A673 (cell line): ENCODE measurements around the gene LPIN3. TPM values are rescaled to one million over a fixed set of nuclear protein-coding genes. Genes with fewer than 3 reads are reported as not detected.

Experiments
- BruUV-seq: library from RNA; stranded (reverse); fragments of 400-500 nt; replicated peaks from 2 replicates; lab custom pipeline; 2021; lab: Mats Ljungman, UMichigan
- CTCF ChIA-PET: fragments of 300-600 bp; sonication (Branson Sonifier 250); formaldehyde crosslinking; loops from one replicate; lab custom pipeline; 2022; ENCODE audit warnings: antibody characterized with exemption; lab: Charles Lee
- POLR2A ChIA-PET: fragments of 300-600 bp; sonication (Branson Sonifier 250); formaldehyde crosslinking; loops from one replicate; lab custom pipeline; 2022; ENCODE audit warnings: antibody characterized with exemption; ENCODE audit not compliant: low non-redundant PET; lab: Charles Lee
- DNase-seq: peaks from one replicate; pipeline ENCODE4 v3.0.0-alpha.2; 2015; ENCODE audit warnings: low spot score
- H3K27ac ChIP-seq: fragments of 200-600 bp; sonication (generic); 2 replicates; pipeline ENCODE4 v1.5.1; 2016; ENCODE audit warnings: mixed run types, low read depth, mild to moderate bottlenecking, mixed read lengths, antibody characterized with exemption, low read length; ENCODE audit not compliant: poor library complexity, severe bottlenecking
- H3K27me3 ChIP-seq: fragments of 200-600 bp; sonication (generic); replicated peaks from 2 replicates; pipeline ENCODE4 v1.6.1; 2017; ENCODE audit warnings: mixed run types, low read depth, mild to moderate bottlenecking, mixed read lengths, antibody characterized with exemption, low read length; ENCODE audit not compliant: insufficient read depth, poor library complexity
- H3K36me3 ChIP-seq: fragments of 200-600 bp; sonication (generic); 2 replicates; pipeline ENCODE4 v1.6.1; 2016; ENCODE audit warnings: mixed run types, mild to moderate bottlenecking, mixed read lengths, antibody characterized with exemption, low read length; ENCODE audit not compliant: insufficient read depth, poor library complexity, severe bottlenecking
- H3K4me1 ChIP-seq: fragments of 200-600 bp; sonication (generic); 2 replicates; pipeline ENCODE4 v1.6.1; 2017; ENCODE audit warnings: mixed run types, mild to moderate bottlenecking, mixed read lengths, antibody characterized with exemption, low read length; ENCODE audit not compliant: insufficient read depth, poor library complexity, severe bottlenecking
- H3K4me3 ChIP-seq: fragments of 200-600 bp; sonication (generic); 2 replicates; pipeline ENCODE4 v1.5.1; 2016; ENCODE audit warnings: low read depth, mixed run types, mild to moderate bottlenecking, mixed read lengths, low read length; ENCODE audit not compliant: poor library complexity, severe bottlenecking
- H3K9me3 ChIP-seq: fragments of 200-600 bp; sonication (generic); 2 replicates; pipeline ENCODE4 v1.6.1; 2016; ENCODE audit warnings: mixed run types, low read depth, mild to moderate bottlenecking, mixed read lengths, antibody characterized with exemption, low read length; ENCODE audit not compliant: poor library complexity, severe bottlenecking
- EZH2 ChIP-seq: fragments of 200-600 bp; sonication (generic); IDR thresholded peaks from 2 replicates; pipeline ENCODE4 v1.6.1; 2017; ENCODE audit warnings: borderline replicate concordance, low read depth, mild to moderate bottlenecking, mixed read lengths, antibody characterized with exemption, low read length; ENCODE audit not compliant: poor library complexity, severe bottlenecking
- intact Hi-C: fragments of 100-400 bp; cut with micrococcal nuclease; formaldehyde crosslinking; loops from one replicate; pipeline ENCODE4 v1.10.0; 2022; ENCODE audit not compliant: unreplicated experiment
- total RNA-seq: library from RNA; stranded (reverse); gene quantifications from 2 replicates; pipeline ENCODE4 v1.2.3, GENCODE V29; 2021
- TF ChIP-seq, protein P1 (sequence below): fragments of 300-800, 200-600 bp; sonication (generic); conservative IDR thresholded peaks from 2 replicates; pipeline ENCODE4 v1.5.1; 2017; ENCODE audit warnings: low read depth, mild to moderate bottlenecking, antibody characterized with exemption, low read length, moderate library complexity, mixed read lengths

The LPIN3 gene
- total RNA-seq, 1 experiment from 2014 or later, result 1.3 TPM

DNA sequence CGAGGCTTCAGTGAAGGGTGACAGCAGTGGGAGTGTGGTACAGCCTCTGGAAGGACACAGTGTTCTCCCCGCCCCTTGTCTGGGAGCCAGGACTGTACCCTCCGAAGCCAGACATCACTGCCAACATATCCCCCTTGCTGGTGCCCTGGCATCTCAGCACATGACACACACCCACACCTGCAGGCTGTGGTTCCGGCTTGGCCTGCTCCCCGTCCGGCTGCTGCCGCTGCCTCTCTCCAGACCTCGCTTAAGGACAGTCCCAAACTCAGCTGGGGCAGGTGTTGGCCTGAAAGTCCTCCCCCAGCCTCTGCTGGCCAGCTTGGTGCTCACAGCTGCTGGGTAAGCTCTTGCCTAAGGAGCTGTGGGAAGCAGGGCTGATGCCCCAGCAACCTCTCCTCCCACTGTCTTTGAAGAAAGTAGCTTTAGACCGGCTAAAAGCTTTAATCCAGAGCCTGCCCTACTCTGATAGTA is 19.0 kb downstream of the LPIN3 start:
- BruUV-seq, result no TSS peak
- POLR2A ChIA-PET, result no interaction called here
- Histone ChIP-seq H3K27ac (no peak overlapping the region), H3K36me3 (no peaks in the 10 kb centered on the region), H3K4me3 (no peak overlapping the region), H3K9me3 (no peaks in the 10 kb centered on the region), H3K4me1 (no peaks in the 10 kb centered on the region), H3K27me3 (no peaks in the 10 kb centered on the region)
- CTCF ChIA-PET, result no interaction called here
- no peak for TF ChIP-seq EZH2
- TF ChIP-seq, protein P1, sequence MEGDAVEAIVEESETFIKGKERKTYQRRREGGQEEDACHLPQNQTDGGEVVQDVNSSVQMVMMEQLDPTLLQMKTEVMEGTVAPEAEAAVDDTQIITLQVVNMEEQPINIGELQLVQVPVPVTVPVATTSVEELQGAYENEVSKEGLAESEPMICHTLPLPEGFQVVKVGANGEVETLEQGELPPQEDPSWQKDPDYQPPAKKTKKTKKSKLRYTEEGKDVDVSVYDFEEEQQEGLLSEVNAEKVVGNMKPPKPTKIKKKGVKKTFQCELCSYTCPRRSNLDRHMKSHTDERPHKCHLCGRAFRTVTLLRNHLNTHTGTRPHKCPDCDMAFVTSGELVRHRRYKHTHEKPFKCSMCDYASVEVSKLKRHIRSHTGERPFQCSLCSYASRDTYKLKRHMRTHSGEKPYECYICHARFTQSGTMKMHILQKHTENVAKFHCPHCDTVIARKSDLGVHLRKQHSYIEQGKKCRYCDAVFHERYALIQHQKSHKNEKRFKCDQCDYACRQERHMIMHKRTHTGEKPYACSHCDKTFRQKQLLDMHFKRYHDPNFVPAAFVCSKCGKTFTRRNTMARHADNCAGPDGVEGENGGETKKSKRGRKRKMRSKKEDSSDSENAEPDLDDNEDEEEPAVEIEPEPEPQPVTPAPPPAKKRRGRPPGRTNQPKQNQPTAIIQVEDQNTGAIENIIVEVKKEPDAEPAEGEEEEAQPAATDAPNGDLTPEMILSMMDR, result no peak
- intact Hi-C loops, result no loop called here
- DNase-seq, result no peak

DNA sequence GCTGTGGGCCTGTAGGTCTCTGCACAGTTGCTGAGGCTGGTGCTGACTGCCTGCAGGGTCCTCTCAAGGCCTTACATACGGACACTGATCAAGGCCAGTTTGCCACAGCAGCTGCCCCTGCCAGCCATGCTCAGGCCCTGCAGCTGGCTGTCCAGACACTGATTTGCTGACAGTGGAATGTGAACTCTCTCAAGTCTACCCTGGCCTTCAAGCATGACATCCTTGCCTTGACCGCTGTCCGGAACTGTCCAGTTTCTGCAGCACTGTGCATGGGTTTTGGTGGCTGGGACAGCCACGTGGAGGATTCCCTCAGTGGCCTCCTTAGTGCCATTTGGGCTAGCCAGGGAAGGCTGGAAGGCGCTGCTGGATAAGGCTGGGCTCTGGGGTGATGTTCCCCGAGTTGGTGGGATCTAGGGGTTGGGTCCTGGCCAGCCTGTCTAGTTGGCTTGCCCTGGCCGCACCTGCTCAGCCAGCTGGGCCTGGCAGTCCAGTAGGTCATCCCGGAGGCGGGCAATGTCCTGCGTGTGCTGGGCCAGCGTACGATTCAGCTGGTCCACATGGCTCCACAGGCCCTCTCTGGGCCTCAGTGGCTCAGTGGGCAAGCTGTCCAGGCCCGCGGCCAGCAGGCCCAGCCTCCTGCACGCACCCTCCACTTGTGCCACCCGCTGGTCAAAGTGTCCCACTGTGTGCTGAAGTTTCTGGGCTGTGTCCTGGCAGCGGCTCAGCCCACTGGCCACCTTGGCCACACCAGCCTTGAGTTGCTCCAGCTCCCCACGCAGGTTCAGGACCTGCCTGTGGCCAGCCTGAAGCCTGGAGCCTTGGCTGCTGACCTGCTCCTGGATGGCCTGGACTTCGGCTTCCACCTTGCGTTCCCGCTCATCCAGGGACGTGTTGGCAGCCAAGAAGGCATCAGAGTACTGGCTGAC is 20.5 kb downstream of the LPIN3 start:
- TF ChIP-seq, protein P1, result no peak
- no peak for TF ChIP-seq EZH2
- no peaks in the 10 kb centered on the region for H3K4me1 ChIP-seq
- H3K27me3 ChIP-seq, result peaks cover 10% of the 10 kb centered on the region
- no peak for DNase-seq
- intact Hi-C loops, result no loop called here
- H3K27ac ChIP-seq, result no peak overlapping the region
- H3K9me3 ChIP-seq, result no peaks in the 10 kb centered on the region
- ChIA-PET CTCF (no interaction called here), POLR2A (no interaction called here)
- H3K4me3 ChIP-seq, result no peak overlapping the region
- BruUV-seq, result no TSS peak
- H3K36me3 ChIP-seq, result no peaks in the 10 kb centered on the region

GRCh38 chr20:41361757-41362747 is 21.4 kb downstream of the LPIN3 start:
- H3K36me3 ChIP-seq, result no peaks in the 10 kb centered on the region
- POLR2A ChIA-PET, result no interaction called here
- no peaks in the 10 kb centered on the region for H3K9me3 ChIP-seq
- BruUV-seq, result no TSS peak
- no peak for DNase-seq
- intact Hi-C loops, result no loop called here
- no peak overlapping the region for H3K27ac ChIP-seq
- H3K4me1 ChIP-seq, result no peaks in the 10 kb centered on the region
- CTCF ChIA-PET, result no interaction called here
- peaks cover 14% of the 10 kb centered on the region for H3K27me3 ChIP-seq
- no peak for TF ChIP-seq EZH2
- TF ChIP-seq, protein P1, result no peak
- H3K4me3 ChIP-seq, result no peak overlapping the region
